ENCODE results near the gene NTM.

The NTM gene

GRCh38 chr11:132206993-132207392, 836.6 kb downstream of the NTM start:
- no peak for DNase-seq

- no peak for DNase-seq
Measured at GRCh38 chr11:132208477-132209055, 838.2 kb downstream of the NTM start.

- no peak for DNase-seq
Measured at GRCh38 chr11:132211479-132211878, 841.1 kb downstream of the NTM start.

DNA sequence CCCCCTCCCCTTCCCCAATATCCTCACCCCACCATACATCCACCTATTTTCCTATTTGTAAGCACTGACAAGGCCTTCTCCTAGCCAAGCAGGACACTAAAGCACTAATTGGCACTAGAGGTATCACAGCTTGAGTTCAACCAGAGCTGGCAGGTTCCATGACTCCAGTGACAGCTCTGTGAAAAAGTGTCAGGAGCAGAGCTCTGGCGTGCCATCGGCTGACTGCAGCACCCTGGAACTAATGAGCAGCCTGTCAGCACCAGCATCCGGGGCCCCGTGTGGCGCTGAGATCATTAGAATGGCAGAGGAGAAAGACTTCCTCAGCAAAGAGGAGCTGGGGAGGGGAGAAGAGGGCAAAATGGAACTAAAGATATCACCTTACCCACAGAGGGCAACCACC, 847.4 kb downstream of the NTM start:
- DNase-seq = no peak

DNA sequence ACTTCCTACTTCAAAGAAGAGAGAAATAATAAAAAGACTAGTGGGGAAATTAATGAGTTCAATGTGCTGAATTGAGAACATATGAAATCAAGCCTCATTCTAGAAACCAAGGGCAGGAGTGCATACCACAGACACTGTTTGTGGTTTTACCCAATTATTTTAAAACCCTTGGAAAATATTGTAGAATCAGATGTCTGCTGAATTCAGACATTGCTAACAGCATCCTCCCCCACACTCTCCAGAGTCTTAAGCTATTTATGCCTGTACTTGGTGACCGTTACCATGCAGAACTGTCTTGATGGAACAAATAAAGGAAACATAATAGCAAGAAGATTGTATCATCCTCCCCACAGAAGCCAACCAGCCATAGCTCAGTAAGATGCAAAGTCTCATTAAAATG, 850.1 kb downstream of the NTM start:
- peak; percentile 97 for DNase-seq

DNA sequence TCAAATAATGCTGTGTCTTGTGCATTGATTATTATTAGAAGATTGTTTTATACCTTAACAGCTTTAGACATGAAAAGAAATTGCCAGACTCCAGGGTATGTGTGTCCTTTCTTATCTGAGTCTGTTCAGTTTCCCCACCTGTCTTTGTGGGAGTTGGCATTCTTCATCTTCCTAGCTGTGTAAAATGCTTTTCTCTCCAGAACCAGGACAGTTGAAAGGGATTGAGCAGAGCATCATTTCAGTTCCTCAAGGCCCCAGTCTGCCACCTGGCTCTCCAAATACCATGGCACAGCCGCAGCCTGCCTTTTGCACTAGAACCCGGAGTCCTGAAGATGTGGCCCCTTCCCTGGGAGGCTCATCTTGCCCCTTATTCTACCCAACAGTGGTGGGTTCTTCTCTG, 851.9 kb downstream of the NTM start:
- no peak for DNase-seq

DNA sequence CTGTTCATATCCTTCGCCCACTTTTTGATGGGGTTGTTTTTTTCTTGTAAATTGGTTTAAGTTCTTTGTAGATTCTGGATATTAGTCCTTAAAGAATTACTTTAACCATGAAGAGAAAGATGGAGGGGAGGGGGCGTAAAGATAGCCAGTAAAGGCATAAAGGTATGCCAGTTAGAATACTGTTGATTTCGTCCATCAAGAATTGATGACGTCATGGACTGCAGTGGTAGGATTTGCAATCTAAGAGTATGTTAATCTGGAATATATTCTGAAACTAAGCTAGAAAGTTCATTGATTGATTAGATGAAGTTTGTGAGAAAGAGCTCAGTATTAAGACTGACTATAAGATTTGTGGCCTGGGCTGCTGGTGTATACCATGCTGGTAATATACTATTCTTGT, 856.1 kb downstream of the NTM start:
- DNase-seq = no peak

- peak; percentile 61 for DNase-seq
Measured at GRCh38 chr11:132228746-132229325, 858.4 kb downstream of the NTM start.

DNA sequence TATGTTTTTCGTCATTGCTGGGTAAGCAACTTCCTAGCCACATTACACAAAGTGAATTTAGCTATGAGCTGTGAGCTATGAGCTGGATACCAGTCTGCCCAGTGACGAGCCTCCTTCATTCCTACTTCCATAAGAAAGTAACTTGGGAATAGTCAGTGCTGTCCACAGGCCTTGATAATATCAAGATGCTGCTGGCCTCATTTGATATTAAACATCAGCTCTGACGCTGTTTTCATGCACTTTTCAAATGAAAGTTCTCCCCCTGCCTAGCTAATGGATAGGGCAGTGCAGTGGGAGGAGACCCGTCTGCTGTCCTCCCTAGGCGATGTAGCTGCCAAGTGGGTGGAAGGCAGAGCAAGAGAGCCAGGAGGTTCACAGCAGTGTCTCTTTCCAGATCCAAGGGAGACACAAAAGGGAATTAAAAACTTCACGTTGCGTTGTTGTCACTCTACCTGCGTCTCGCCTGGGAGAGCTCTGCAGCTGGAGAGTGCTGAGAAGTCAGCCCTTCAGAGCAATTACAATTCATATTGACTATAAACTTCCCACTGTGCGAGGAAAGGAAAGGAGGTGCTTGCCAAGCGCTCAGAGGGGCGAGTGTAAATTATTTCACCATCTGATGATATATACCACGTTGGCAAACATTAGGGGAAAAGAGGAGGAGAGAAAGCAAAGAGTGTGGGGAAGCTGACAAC, 861.4 kb downstream of the NTM start:
- no peak for DNase-seq

GRCh38 chr11:132234878-132235277, 864.5 kb downstream of the NTM start:
- DNase-seq = peak; percentile 97

DNA sequence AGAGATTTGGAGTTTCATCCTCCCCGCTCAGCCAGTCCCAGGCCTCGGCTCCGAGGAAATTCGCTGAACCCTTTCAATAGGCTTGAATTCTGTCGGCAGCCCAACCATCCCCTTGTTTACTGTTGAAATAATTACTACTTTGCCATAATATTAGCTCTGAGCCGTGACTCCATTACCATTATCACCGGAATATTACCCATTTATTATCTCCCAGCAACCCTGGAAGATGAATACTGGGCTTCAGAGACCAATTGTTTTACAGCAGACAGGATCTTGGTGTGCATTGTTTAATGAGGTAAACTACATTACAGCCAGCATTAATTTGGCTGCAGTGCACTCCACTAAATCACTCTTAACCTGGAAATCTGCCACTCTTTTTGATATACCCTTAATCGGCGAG, 867.4 kb downstream of the NTM start:
- no peak for DNase-seq

DNA sequence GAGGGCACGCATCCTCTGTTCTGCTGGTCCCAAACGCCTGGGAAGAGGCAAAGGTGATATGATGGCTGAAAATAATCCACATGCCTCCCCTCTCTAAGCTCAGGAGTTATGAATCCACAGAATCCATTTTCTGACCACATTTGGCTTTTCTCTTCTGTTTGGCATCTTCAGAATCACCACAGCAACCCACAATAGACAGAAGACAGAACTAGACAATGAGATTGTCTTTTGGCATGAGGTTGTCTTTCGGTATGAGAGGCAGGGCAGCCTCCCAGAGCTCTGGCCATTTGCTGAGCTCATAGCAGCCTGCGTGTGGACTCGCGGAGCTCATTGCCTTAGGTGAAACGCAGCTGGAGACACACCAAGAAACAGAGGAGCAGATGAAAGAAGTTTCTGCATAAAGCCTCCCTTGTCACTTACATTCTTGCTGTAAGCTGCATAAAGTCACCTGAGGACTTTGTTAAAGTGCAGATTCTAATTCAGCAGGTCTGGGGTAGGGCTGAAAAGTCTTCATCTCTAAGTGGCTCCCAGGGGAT, 868.0 kb downstream of the NTM start:
- DNase-seq = no peak

DNA sequence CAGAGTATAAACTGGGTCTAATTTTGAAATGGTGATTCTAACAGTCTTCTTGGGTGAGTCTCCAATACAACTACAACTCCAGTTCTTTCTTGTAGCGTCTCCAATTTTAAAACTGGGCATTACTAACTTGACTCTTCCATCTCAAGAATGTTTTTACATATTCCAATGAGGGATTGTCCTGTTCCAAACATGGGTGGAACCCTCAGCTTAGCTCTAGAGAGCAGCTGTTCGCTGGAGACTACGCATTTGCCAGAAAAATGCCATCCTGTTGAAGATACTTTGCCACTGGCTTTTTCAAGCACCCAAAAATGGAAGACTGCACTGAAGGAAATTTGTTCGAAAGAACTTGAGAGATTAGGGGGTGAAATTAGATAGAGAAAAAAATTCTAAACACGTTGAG, 870.0 kb downstream of the NTM start:
- no peak for DNase-seq

GRCh38 chr11:132242632-132243031, 872.2 kb downstream of the NTM start:
- DNase-seq = no peak

DNA sequence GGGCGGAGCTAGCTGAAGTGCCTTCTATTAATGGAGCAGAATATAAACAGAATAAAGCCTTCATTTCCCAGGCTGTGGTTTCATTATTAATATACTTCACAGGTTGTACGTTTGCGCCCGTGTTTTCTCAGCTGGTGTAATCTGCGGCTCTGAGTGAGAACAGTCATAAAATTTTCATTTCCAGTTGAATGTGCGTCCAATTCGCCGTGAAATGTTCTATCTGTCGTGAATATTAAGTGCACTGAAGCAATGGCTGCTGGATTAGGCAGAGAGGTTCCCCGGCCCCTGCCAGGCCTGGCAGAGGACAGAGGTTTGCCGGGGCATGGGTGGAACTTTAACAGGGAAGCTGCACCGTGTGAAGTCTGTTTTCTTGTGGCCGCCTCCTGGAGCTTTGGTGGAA, 874.4 kb downstream of the NTM start:
- no peak for DNase-seq

GRCh38 chr11:132245403-132246385, 875.3 kb downstream of the NTM start:
- DNase-seq = no peak

DNA sequence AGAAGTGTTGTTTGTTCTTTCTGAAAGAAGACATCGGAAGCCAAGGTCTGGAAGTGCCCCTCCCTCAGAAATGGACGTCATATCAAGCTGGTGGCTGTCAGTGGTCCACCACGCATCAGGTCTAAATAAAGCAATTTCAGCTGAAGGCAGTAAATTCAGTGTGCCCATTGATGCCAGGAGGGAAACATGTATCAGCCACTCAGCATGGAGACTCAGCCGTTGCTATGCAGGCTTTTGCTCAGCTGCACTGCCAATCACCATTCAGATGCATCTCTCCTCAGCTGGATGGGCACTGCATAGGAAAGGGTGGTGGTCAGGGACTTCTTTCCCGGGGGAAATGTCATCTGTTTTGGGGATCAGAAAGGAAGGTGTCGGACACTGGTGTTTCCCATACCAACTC, 878.2 kb downstream of the NTM start:
- DNase-seq = no peak

- no peak for DNase-seq
Measured at GRCh38 chr11:132249256-132249655, 878.8 kb downstream of the NTM start.

DNA sequence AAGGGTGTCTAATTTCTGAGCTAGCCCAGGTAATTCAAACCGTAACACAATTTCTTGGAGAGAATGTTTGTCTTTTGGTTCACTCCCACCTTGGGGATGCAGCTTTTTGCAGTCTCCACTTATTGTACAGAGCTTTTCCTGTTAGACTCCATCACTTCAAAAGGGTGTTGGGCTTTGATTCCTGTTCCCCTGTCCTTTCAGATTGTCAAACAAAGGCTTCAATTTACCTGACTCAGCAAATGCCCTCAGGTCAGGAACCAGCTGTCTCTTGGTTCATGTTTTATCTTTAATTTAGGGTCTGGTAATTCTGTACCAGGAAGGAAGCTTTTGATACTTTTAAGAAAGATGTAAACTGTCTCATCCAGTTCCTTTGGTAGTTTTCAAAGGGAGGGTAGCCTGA, 880.6 kb downstream of the NTM start:
- no peak for DNase-seq

DNA sequence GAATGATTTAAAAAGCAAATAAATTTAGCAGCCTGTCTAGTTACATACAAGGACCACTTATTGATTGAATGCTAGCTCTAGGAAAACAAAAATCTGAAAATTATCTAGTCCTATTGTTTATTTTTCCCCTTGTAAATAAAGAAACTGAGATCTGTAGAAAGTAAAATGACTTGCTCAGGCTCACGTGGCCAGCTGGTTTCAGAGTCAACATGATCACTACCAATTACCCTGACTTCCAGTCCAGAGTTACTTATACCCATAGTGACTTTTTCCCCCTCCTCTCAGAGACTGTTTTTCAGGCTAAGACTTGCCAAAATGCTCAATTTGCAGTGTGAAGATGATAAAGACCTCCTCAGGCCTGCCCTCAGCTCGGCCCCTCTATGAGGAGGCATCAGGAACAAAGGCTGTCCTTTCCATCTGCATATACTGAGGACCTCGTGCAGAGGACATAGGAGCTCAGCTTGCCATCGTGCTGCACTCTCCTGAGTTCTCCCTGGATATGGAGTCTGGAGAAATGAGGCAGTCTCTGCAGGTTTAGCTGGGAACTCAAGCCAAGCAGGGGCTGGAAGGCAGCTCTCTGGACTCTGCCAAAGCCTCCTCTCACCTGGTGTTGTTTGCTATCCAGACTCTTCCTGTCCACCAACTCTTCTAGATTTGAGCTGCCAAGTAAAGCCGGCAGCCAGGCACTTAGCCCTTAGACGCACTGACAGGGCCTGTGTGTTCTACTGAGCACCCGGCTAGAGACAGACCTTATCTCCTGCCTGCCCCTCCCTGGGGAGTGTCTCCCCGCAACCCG, 883.3 kb downstream of the NTM start:
- no peak for DNase-seq

GRCh38 chr11:132254906-132255305, 884.5 kb downstream of the NTM start:
- DNase-seq = peak; percentile 22

GRCh38 chr11:132256528-132257279, 886.3 kb downstream of the NTM start:
- no peak for DNase-seq

Data from fibroblast of skin of right quadriceps (primary cell).